Endometrial microvascular endothelial cells (primary cell): ENCODE data around the gene CHST7. TPM values are rescaled to one million over a fixed set of nuclear protein-coding genes. Genes with fewer than 3 reads are reported as not detected.

ENCODE experiments used
- in situ Hi-C: cut with HindIII; loops from 2 replicates; pipeline ENCODE4 v1.10.0; 2017; ENCODE audit warnings: low sequenced_read_pairs, low pct_unique_long_range_greater_than_20kb; ENCODE audit errors: inconsistent ontology term
- total RNA-seq: library from RNA; depleted of rRNA; stranded (reverse); fragments of >200 nt; gene quantifications from one replicate; pipeline ENCODE4 v1.2.3, GENCODE V29; 2015; ENCODE audit errors: inconsistent ontology term

CHST7 gene
- total RNA-seq, 1 donor from 2014 or later, result 10.7 TPM

DNA sequence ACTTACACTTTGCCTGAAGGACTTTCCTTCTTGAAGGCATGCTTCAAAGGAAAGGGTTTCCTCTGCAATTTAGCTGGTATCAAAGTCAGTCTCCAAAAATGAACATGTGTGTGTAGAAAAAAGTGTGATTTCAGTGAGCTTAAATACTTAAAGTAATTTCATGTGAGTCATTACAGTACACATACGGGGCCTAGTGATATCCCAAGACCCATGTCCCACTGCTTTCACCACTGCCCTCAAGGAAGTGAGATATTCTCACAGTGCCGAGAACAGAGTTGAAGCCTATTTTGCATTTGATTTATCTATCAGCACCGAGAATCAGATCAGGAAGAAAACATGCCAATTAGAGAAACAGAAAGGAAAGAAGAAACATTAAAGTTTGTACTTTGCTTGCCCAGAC, 61.0 kb downstream of the CHST7 start:
- in situ Hi-C loops, result no loop called here

DNA sequence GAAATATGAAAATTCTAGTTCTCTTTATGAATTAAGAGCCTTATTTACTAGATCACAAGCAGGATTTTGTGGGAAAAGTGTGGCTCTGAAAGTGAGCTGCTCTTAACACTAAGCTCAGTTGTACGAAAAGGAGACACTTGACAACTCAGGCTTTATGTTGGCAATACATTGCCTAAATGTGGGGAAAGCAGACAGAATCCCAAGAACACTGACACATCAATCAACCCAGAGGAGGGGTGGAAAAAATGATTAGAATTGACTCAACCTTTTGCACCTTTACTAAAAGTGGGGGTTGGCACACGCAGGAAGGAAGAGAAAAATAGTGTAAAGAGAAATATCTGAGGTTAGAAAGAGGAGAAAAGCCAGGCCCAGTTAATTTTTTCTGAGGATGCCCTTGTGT, 61.6 kb downstream of the CHST7 start:
- in situ Hi-C loops, result no loop called here

DNA sequence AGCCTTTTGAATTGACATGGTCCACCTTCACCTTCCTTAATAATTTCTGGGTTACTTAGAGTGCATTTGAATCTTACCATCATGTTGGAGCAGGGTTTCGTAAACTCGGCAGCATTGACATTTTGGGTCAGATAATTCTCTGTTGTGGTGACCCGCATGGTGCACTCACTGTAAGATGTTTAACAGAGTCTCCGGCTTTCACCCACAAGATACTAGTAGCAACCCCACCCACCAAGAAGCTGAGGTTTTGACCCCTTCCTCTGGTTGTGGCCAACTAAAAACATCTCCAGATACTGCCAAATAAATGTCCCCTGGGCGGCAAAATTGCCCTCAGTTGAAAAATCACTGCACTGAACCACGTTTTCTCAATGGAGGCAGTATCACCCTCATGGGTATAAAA, 62.7 kb downstream of the CHST7 start:
- in situ Hi-C loops, result no loop called here

DNA sequence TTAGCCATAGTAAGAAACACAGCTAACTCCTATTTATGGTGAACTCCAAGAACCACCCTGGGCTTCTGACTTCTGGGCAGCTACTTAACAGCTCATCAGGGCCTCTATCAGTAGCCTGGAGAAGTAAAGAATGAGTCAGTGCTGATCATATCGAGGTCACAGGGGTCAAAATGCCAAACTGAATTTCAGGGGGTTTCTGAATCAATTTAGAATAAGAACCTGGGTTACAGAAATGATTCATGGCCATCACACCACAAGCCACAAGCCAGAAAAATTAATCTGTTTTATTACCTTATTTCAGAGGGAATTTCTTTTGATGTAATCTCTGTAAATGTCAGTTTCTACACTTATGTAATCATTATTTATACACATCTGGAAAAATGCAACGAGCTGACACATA, 64.4 kb downstream of the CHST7 start:
- in situ Hi-C loops, result no loop called here

DNA sequence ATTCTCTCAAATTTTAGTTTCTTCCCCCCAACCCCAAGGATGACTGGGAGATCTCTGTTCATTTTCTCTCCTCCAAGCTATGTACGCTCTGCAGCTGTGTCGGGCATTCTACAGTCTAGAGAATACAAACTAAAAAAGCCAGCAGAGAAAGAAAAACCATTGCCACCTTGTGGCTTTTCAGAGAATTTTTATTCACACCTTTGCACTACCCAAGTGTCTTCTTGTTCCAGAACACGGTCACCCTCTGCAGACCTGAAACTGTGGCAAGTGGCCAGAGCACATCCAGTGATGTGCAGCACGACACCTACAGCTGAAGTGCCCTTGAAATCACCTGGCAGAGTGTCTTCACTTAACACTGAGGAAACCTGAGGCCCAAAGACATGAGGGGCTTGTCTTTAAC, 68.6 kb downstream of the CHST7 start:
- in situ Hi-C loops, result no loop called here

DNA sequence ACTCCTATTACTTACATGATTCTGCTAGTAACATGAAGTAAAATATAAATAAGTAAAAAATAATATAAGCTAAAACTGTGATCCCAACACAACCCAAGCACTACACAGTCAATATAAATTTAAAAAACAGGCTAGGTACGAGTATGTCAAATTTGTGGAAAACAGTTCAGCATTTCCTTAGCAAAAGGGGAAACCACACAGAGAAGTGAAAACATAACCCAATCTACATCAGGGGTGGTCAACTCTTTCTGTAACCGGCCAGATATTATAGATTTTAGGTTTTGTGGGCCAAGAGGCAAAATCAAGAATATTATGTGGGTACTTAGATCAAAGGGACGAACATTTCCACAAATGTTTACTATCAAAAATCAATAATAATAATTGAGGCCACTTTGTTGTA, 70.1 kb downstream of the CHST7 start:
- in situ Hi-C loops, result no loop called here

DNA sequence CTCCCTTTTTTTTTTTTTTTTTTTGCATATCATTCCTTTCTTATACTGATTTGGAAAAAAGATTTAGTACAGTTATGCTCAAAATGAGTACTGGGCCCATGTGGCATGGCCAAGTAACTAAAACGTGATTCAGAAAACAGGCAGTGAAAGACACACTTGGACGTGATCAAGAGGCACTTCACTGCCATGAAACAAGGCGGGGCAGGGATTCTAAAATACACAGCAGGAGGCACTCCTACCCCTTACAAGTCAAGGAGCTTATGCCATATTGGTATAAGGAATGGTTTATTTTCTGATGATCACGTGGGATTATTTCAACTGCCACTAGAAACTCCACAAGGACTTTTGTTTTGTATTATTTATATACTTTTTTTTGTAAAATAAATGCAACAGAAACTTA, 72.0 kb downstream of the CHST7 start:
- in situ Hi-C loops, result no loop called here

DNA sequence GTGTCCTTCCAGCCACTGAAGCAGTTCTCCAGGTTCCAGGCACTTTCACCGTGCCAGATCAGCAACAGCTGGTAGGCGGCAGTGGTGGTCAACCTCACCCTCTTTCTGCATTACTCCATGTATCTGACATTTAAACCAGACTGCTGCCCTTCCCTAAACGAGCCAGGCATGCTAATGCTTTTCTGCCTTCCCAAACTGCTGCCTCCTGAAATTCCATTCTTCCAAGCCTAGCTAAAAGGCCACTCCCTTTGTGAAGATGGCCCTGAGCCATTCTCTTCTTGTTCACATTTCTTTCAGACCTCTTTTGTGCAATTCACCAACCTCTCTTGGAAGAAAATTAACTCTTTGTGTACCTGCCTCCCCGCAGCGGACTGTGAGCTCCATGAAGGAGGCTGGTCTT, 73.7 kb downstream of the CHST7 start:
- in situ Hi-C loops, result no loop called here

Other genes starting within 250 kb of the CHST7 start
- gene ZNF674, start 28.3 kb upstream of the CHST7 start, total RNA-seq, result 1.2 TPM
- gene SLC9A7, start 185.4 kb downstream of the CHST7 start, total RNA-seq, result 13.7 TPM